ENCODE data around the gene RTTN. TPM values are rescaled to one million over a fixed set of nuclear protein-coding genes. Genes with fewer than 3 reads are reported as not detected.

The RTTN gene
- total RNA-seq, 2 experiments from 2014 or later, result 27.0 to 27.2 TPM

DNA sequence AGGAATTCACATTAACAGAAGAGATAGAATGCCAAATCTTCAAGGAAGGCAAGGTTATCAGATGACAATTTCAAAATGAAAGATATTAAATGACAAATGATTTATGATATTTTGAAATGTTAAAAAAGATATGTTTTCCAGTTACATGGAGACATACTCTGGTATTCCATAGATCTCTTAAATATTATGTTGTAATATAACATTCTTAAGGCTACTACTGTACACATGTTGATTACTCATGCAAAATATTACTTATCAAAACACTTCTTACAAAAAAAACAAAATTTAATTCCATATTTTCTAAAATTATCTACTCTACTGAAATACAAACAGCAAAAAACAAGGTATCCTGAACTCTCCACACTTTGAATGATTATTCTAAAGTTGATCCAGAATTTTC, 22.9 kb downstream of the RTTN start:
- Mint-ChIP-seq H3K9me3 (no peaks in the 10 kb centered on the region), H3K4me3 (no peak overlapping the region), H3K36me3 (ENCODE audit: low read depth) (peaks cover 40% of the 10 kb centered on the region), H3K4me1 (ENCODE audit: low read depth) (peaks cover 12% of the 10 kb centered on the region), H3K27me3 (no peaks in the 10 kb centered on the region), H3K27ac (no peak overlapping the region)
- POLR2A ChIA-PET, result no interaction called here
- ATAC-seq (no peak), DNase-seq (no peak)
- intact Hi-C loops (cut with micrococcal nuclease), result no loop called here
- CTCF ChIA-PET, result interaction anchor here (3.3 kb wide), 1 partner anchor 13 kb away, joined by 20 read pairs; no protein-coding TSS in a partner anchor
- TF ChIP-seq, protein P1, sequence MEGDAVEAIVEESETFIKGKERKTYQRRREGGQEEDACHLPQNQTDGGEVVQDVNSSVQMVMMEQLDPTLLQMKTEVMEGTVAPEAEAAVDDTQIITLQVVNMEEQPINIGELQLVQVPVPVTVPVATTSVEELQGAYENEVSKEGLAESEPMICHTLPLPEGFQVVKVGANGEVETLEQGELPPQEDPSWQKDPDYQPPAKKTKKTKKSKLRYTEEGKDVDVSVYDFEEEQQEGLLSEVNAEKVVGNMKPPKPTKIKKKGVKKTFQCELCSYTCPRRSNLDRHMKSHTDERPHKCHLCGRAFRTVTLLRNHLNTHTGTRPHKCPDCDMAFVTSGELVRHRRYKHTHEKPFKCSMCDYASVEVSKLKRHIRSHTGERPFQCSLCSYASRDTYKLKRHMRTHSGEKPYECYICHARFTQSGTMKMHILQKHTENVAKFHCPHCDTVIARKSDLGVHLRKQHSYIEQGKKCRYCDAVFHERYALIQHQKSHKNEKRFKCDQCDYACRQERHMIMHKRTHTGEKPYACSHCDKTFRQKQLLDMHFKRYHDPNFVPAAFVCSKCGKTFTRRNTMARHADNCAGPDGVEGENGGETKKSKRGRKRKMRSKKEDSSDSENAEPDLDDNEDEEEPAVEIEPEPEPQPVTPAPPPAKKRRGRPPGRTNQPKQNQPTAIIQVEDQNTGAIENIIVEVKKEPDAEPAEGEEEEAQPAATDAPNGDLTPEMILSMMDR (IDR thresholded peaks at IDR 0.05), result no peak

DNA sequence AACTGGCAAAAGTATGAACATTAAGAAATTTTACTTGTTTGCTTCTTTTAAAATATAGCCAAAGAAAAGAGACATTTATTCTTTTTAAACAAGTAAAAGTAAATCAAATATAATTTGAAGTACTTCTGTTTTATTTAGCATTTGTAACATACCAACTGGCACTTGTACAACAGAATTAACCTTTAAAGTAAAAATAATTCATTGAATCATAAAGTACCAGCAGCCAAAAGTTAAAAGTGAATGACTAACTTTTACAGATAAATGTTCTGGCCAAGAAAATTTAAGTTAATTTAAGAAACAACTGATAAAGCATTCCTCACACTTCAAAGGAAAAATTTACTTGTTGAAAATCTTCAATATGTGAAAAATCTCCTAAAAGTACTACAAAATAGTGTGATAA, 23.8 kb downstream of the RTTN start:
- POLR2A ChIA-PET, result no interaction called here

DNA sequence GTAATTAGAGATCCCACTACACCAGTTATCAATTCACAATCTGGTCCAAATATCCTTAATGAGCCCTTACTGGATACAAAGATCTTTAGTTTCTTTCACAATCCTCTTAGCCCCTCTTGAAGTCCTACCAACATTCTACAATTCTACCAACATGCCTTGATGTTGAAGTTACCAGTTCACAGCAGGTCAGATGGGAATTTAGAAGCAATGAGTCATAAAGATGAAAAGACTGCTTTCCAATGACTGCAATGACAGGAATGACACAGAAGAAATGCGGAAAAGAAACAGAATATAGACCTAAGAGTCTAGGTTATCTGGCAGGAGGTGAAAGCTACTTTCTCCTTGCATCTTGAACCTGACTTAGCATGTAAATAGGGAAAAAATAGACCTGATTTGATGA, 24.5 kb downstream of the RTTN start:
- TF ChIP-seq, protein P1 (IDR thresholded peaks at IDR 0.05), result no peak
- H3K4me3 Mint-ChIP-seq, result no peak overlapping the region
- intact Hi-C loops (cut with micrococcal nuclease), result no loop called here
- ATAC-seq (no peak), DNase-seq (no peak)
- no peak overlapping the region for H3K27ac Mint-ChIP-seq
- no peaks in the 10 kb centered on the region for H3K27me3 Mint-ChIP-seq
- ChIA-PET POLR2A (no interaction called here), CTCF (no interaction called here)
- H3K36me3 Mint-ChIP-seq (ENCODE audit: low read depth), result peaks cover 31% of the 10 kb centered on the region
- peaks cover 12% of the 10 kb centered on the region for H3K4me1 Mint-ChIP-seq (ENCODE audit: low read depth)
- H3K9me3 Mint-ChIP-seq, result no peaks in the 10 kb centered on the region

More for the DNA sequence above, 23.8 kb downstream of the RTTN start:
- TF ChIP-seq, protein P1 (IDR thresholded peaks at IDR 0.05), result no peak
- DNase-seq, result no peak
- CTCF ChIA-PET, result no interaction called here
- no peak overlapping the region for H3K4me3 Mint-ChIP-seq
- H3K4me1 Mint-ChIP-seq (ENCODE audit: low read depth), result peaks cover 12% of the 10 kb centered on the region
- peaks cover 35% of the 10 kb centered on the region for H3K36me3 Mint-ChIP-seq (ENCODE audit: low read depth)
- ATAC-seq, result no peak
- no peaks in the 10 kb centered on the region for H3K27me3 Mint-ChIP-seq
- H3K27ac Mint-ChIP-seq, result no peak overlapping the region
- H3K9me3 Mint-ChIP-seq, result no peaks in the 10 kb centered on the region
- intact Hi-C loops (cut with micrococcal nuclease), result no loop called here

DNA sequence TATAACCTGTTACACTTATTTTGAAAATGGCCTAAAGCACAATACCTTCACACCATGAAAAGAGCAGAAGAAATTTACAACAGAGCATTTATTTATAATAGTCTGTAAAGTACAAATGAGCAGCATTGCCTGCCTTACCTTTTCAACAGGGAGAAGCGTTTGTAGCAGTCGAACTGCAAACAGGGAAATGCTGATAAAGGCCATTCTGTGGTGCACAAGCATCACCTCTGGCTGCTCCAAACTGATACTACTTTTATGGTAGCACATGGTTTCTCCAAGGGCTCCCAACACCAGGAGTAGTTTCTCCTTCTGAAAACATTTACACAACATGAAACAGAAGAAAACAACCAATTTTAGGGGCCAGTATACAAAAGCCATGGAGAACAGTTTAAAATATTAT, 28.9 kb downstream of the RTTN start:
- ATAC-seq (no peak), DNase-seq (no peak)
- intact Hi-C loops (cut with micrococcal nuclease), result no loop called here
- Mint-ChIP-seq H3K4me1 (ENCODE audit: low read depth) (peaks cover 2% of the 10 kb centered on the region), H3K27ac (no peak overlapping the region), H3K36me3 (ENCODE audit: low read depth) (peaks cover 16% of the 10 kb centered on the region), H3K4me3 (no peak overlapping the region), H3K27me3 (no peaks in the 10 kb centered on the region), H3K9me3 (no peaks in the 10 kb centered on the region)
- ChIA-PET POLR2A (no interaction called here), CTCF (no interaction called here)
- TF ChIP-seq, protein P1 (IDR thresholded peaks at IDR 0.05), result no peak

DNA sequence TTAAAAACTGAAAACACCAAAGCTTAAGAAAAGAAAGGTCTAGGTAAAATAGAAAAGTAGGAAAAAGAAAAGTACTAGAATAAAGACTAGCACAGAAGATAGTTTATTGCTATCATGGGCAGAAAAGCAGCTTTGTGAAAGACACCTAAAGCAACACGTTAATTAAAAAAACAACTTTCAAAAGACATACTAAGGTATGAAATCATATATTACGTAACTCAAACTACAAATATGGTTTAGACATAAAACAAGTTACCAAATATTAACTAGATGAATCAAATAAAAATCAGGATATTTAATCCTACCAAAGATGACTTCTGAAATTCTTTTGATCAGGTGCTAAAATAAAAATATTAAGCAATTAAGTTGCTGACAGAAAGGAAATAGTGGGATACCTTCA, 30.3 kb downstream of the RTTN start:
- Mint-ChIP-seq H3K27me3 (no peaks in the 10 kb centered on the region), H3K4me1 (ENCODE audit: low read depth) (peaks cover 2% of the 10 kb centered on the region), H3K27ac (no peak overlapping the region), H3K9me3 (no peaks in the 10 kb centered on the region), H3K4me3 (no peak overlapping the region), H3K36me3 (ENCODE audit: low read depth) (peaks cover 16% of the 10 kb centered on the region)
- ChIA-PET CTCF (interaction anchor here (1.7 kb wide), 1 partner anchor 20 kb away, joined by 5 read pairs; no protein-coding TSS in a partner anchor), POLR2A (no interaction called here)
- intact Hi-C loops (cut with micrococcal nuclease), result no loop called here
- TF ChIP-seq, protein P1 (IDR thresholded peaks at IDR 0.05), result no peak
- DNase-seq (no peak), ATAC-seq (no peak)

All from activated CD8-positive, alpha-beta T cell treated with anti-CD3 and anti-CD28 coated beads for 36 hours (primary cell).